Measurements from ENCODE around the gene FGR.

GRCh38 chr1:27624467-27625178, 10.4 kb downstream of the FGR start:
- TF ChIP-seq FOXP2 (optimal IDR thresholded peaks at IDR 0.05; ENCODE audit: control extremely low read depth, extremely low read length, insufficient read depth) (no peak), POLR2AphosphoS5 (IDR thresholded peaks at IDR 0.05; ENCODE audit: borderline replicate concordance, low read depth, low read length) (no peak)
